ENCODE data around the gene SUSD2.
"Not testable (repeated sequence)": the region's sequence is repeated elsewhere in the genome, so short reads cannot be mapped to it uniquely, and the experiment has no call there.

SUSD2 gene

DNA sequence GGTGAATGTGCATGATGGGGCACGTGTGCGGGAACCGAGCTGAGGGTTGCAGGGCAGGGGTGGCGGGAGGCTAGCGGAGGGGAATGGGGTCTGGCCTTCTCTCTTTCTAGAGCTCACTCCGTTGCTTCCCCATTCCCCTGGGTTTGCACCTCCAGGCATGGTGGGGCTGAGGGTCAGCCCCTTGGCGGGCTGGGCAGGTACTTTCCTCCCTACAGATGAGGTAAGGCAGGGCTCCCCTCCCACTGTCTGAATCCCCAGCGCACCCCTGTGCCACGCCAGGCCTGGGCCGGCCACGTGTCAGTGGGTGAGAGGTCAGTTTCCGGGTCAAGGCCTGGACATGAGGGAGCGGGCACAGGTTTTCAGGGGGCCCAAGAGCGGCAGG, 8.9 kb downstream of the SUSD2 start:
- no peak for DNase-seq

DNA sequence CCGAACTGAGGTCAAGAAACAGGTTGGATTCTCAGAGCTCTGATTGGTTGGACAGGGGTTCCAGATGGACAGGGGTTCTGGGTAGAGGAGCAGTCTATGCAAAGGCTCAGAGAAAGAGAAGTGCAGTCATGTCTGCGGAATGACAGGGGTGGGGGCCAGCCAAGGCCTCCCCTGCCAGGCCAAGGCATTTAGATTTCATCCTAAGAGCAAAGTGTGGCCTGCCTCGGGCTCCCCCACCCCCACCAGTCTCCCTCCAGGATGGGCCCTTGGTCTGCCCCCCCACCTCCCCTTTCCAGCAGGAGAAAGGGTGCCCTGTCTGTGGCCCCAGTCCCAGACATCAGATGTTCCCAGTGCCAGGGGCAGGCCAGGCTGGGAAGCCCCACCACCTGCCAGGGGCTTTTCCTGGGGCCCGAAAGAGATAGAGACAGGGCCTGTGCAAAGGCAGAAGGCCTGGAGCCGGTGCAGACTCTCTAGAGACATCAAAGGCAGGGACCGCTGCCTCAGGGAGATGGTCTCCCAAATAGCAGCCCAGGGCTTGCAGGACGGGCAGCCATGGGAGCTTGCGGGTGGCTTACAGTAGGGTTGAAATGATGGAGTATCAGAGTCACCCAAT, 9.4 kb downstream of the SUSD2 start:
- no peak for DNase-seq

- no peak for DNase-seq
Observed at GRCh38 chr22:24191381-24191841, 10.1 kb downstream of the SUSD2 start.

- no peak for DNase-seq
Observed at GRCh38 chr22:24191893-24192292, 10.6 kb downstream of the SUSD2 start.

GRCh38 chr22:24198682-24199052, 17.4 kb downstream of the SUSD2 start:
- no peak for DNase-seq

DNA sequence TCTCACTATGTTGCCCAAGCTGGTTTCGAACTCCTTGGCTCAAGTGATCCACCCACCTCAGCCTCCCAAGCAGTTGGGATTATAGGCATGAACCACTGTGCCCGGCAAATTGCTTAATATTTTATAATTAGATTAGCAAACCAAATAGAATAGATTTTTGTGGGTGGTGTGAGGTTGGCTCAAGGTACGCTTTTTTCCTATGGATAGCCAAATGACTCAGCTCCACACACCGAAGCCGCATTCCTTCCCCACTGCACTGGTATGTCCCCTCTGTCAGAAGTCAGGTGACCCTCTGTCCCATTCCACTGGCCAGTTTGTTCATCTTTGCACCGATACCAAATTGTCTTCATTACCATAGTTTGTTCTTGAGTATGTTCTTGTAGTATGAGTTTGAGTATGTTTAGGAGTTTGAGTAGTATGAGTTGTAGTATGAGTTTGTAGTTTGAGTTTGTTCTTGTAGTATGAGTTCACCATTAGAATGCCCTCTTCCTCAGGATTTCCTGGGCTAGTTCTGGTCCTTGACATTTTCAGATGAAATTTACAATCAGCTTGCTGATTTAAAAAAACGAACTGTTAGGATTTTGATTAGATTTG, 19.4 kb downstream of the SUSD2 start:
- no peak for DNase-seq

GRCh38 chr22:24201681-24202614, 20.7 kb downstream of the SUSD2 start:
- no peak for DNase-seq

- not testable (repeated sequence) for DNase-seq
Observed at GRCh38 chr22:24203856-24204255, 22.6 kb downstream of the SUSD2 start.

DNA sequence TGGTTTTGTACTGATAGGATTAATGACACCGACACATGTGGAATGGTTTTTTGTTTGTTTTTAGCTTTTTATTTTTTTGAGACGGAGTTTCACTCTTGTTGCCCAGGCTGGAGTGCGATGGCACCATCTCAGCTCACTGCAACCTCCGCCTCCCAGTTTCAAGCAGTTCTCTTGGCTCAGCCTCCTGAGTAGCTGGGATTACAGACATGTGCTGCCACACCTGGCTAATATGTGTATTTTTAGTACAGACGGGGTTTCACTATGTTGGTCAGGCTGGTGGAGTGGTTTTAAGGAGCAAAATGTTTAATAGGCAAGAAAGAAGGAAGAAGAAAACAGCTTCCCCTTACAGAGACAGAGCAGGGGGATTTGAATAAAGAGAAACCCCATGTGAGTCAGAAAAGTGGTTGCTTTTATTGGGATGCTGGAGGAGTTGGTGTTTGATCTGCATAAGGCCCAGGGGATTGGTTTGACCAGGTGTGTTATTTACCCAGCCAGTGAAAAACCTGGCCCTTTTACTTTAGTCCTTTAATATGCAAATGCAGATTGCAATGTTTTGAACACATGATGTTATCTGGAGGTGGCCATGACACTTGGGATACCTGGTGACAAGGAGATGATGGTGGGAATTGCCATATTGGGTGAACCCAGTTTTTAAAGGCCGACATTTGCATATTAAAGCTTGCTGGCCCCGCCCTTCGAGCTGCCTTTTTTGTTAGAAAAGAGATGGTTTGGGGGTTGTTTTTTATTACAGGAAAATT, 24.3 kb downstream of the SUSD2 start:
- no peak for DNase-seq

DNA sequence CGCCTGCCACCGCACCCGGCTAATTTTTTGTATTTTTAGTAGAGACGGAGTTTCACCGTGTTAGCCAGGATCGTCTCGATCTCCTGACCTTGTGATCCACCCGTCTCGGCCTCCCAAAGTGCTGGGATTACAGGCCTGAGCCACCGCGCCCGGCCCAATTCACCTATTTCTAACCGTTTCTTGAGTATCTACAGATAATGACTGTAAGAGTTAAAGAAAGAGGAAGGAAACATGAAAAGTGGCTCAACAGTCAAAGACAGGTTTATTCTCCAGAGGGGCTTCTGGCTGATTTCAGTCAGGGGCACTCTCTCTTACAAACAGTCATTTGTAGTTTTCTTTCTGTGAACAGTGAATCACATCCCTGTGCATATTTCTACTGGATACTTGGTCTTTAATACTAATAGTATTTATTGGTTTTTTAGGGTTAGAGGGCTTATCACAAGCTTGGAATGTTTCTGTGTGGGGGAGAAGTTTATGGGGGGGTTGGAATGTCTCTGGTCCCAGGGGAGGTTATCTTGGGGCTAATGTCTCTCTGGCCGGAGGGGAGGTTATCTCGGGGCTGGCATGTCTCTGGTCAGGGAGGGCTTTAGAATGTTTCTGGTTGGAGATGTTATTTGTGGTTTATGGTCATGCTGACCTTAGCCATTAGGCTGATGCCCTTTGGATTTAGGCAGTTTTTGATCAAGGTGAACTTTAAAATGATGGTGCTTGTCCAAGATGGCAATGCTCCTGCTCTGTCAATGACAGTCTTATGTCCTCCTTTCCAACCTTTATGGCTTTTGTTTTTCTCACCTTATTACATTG, 25.4 kb downstream of the SUSD2 start:
- not testable (repeated sequence) for DNase-seq

GRCh38 chr22:24207264-24208011, 26.2 kb downstream of the SUSD2 start:
- no peak for DNase-seq

GRCh38 chr22:24208012-24208749, 26.9 kb downstream of the SUSD2 start:
- DNase-seq, result no peak

DNA sequence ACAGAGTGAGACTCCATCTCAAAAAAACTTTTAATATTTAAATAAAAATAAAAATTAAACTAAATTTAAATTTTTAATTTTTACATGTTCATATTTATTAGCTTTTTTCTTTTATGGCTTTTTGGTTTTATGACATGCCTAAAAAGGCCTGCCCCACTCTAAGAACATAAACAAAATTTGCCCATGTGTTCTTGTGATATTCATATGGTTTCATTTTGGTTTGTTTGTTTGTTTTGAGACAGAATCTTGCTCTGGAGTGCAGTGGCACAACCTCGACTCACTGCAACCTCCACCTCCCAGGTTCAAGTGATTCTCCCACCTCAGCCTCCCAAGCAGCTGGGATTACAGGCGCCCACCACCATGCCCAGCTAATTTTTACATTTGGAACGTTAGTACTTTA, 27.7 kb downstream of the SUSD2 start:
- DNase-seq, result no peak

DNA sequence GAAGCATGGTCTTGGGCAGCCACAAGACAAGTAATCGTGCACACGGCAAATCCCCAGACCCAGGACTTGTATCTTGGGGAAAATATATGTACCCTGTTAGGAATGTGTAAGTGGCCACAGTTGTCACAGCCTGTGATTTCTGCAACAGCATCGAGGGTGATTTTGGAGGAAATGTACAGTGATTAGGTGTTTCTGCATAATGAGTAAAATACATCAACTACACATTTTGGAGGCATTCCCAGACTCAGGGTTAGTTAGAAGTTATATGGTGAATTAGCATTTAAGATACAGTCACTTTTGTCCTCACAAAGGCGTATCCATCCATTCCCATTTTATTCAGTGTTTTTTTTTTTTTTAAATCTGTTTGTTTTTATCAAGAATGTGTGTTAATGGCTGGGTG, 28.4 kb downstream of the SUSD2 start:
- no peak for DNase-seq

- not testable (repeated sequence) for DNase-seq
Observed at GRCh38 chr22:24210409-24210808, 29.1 kb downstream of the SUSD2 start.

GRCh38 chr22:24211716-24212115, 30.4 kb downstream of the SUSD2 start:
- not testable (repeated sequence) for DNase-seq

- not testable (repeated sequence) for DNase-seq
Observed at GRCh38 chr22:24213111-24213510, 31.8 kb downstream of the SUSD2 start.

DNA sequence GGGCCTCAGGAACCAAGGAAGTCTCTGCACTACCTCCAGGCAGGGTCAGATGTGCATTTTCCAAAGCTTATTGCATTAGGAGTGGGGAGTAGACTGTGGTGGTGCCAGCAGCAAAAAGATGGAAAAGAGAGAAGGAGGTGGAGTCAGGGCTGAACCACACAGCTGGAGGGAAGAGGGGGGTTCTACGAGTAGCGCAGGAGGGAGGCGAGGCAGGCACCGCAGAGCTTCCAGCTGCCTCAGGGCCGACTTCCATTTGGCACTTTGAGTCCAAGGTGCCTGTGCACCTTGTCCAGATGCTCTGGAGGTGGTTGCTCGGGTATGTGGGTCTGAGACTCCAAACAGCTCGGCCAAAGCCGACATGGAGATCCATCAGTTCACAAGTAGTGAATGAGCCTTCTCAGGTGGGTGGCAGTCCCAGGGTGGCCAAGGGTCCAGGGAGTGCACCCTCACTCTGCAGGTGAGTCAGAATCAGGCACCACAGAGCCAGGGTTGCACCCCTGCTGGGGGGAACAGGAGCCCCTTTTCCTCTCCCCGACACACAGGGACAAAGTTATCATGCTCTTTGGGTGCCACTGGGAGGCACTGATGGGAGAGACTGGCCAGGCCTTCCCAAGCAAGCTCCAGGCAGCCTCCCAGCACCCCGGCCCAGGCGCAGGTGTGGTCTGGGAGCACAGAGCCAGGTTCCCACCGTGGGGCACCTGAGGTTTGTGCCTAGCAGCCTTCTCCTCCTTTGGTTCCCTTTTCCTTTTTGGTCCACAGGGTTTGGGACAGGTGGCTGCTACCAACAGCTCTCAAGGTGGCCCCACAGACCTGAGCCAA, 33.4 kb downstream of the SUSD2 start:
- no peak for DNase-seq

- no peak for DNase-seq
Observed at GRCh38 chr22:24216541-24217209, 35.4 kb downstream of the SUSD2 start.

All from retina (tissue), 1 donor.